ENCODE data around the gene ZNF281. TPM values are rescaled to one million over a fixed set of nuclear protein-coding genes. Genes with fewer than 3 reads are reported as not detected.
A peak's percentile ranks its signal among the peaks of the same experiment; 100 is the strongest.
"Not testable (repeated sequence)": the region's sequence is repeated elsewhere in the genome, so short reads cannot be mapped to it uniquely, and the experiment has no call there.

Gene ZNF281
- total RNA-seq, 1 donor from 2014 or later = 18.2 TPM

DNA sequence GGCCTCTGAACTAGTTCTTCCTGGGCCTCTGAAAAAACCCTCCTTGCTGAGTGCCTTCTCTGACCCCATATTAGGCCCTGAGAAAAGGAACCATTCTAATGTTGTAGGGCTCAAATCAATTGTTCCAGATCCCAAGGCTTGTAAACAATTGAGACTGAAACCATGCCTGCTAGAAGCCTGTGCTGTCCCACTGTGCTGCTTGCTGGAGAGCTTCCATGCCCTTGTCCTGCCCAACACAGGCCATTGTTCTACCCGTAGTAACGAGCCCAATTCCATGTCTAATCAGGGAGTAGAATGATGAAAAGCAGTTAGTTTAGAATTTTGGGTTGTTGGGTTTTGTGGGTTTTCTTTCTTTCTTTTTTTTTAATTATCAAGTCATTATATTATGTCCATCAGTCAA, 47.4 kb downstream of the ZNF281 start:
- ATAC-seq (no peak), DNase-seq (no peak)
- H3K36me3 ChIP-seq = no peaks in the 10 kb centered on the region
- TF ChIP-seq, protein P1, sequence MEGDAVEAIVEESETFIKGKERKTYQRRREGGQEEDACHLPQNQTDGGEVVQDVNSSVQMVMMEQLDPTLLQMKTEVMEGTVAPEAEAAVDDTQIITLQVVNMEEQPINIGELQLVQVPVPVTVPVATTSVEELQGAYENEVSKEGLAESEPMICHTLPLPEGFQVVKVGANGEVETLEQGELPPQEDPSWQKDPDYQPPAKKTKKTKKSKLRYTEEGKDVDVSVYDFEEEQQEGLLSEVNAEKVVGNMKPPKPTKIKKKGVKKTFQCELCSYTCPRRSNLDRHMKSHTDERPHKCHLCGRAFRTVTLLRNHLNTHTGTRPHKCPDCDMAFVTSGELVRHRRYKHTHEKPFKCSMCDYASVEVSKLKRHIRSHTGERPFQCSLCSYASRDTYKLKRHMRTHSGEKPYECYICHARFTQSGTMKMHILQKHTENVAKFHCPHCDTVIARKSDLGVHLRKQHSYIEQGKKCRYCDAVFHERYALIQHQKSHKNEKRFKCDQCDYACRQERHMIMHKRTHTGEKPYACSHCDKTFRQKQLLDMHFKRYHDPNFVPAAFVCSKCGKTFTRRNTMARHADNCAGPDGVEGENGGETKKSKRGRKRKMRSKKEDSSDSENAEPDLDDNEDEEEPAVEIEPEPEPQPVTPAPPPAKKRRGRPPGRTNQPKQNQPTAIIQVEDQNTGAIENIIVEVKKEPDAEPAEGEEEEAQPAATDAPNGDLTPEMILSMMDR (IDR thresholded peaks at IDR 0.05) = no peak
- H3K4me1 ChIP-seq = peaks cover 18% of the 10 kb centered on the region
- H3K27ac ChIP-seq = no peak overlapping the region
- H3K9me3 ChIP-seq = no peaks in the 10 kb centered on the region
- H3K4me3 ChIP-seq = no peak overlapping the region
- no peaks in the 10 kb centered on the region for H3K27me3 ChIP-seq (ENCODE audit: low read depth)
- intact Hi-C loops (cut with DNase I) = no loop called here

DNA sequence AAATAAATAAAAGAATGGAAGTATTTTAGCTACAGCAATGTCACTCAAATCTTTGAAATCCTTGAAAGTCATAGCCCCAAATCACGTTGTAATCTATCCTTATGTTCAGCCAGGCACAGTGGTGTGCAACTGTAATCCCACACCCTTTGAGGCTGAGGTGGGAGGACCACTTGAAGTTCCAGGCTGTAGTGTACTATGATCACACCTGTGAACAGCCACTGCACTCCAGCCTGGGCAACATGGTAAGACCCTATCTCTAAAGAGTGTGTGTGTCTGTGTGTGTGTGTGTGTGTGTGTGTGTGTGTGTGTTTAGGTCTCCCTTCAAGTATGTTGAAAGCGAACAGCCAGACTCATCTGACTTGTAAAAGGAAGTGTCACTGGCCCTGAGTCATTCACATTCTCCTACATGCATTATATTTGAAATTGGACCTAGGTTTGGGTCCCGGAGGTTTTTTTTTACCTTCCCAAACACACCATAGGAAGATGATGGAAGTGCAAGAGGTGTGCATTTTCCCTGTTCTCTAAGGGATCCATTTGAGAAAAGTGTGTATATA, 50.1 kb downstream of the ZNF281 start:
- H3K27ac ChIP-seq = no peak overlapping the region
- H3K4me1 ChIP-seq = peaks cover 20% of the 10 kb centered on the region
- no peak overlapping the region for H3K4me3 ChIP-seq
- H3K9me3 ChIP-seq = no peaks in the 10 kb centered on the region
- intact Hi-C loops (cut with DNase I) = no loop called here
- peak; percentile 51 to 55 for ATAC-seq
- TF ChIP-seq, protein P1 (IDR thresholded peaks at IDR 0.05) = no peak
- H3K27me3 ChIP-seq (ENCODE audit: low read depth) = no peaks in the 10 kb centered on the region
- no peak for DNase-seq
- no peaks in the 10 kb centered on the region for H3K36me3 ChIP-seq

DNA sequence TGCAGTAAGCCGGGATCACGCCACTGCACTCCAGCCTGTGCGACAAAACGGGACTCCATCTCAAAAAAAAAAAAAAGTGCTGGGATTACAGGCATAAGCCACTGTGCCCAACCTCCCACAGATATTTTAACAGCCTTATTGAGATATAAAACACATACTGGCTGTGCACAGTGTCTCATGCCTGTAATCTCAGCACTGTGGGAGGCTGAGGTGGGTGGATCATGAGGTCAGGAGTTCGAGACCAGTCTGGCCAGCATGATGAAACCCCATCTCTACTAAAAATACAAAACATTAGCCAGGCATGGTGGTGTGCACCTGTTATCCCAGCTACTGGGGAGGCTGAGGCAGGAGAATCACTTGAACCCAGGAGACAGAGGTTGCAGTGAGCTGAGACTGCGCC, 51.9 kb downstream of the ZNF281 start:
- H3K9me3 ChIP-seq; H3K27ac ChIP-seq; H3K36me3 ChIP-seq; H3K27me3 ChIP-seq (ENCODE audit: low read depth); ATAC-seq; intact Hi-C loops (cut with DNase I); H3K4me3 ChIP-seq; DNase-seq: not testable (repeated sequence)
- peaks cover 29% of the 10 kb centered on the region for H3K4me1 ChIP-seq

DNA sequence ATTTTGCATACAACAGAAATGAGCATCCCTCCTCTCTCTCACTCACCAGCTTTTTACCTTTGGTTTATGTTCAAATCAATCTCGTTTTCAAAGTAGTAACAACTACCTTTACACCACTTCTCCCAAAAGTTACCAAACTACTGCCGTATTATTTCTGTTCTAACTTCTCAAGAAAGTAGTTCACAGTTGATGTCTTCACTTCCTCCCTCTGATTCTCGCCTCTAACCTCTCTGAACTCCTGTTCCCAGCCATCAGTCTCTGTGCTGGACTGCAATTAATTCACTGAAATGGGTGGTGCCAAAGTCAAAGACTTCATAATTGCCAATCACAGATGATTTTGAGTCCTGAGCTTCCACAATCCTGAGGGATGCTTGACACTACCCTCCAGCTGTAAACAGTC, 54.0 kb downstream of the ZNF281 start:
- peak; percentile 15 to 34 for ATAC-seq
- Histone ChIP-seq H3K36me3 (no peaks in the 10 kb centered on the region), H3K9me3 (no peaks in the 10 kb centered on the region), H3K4me1 (peaks cover 34% of the 10 kb centered on the region), H3K4me3 (no peak overlapping the region), H3K27me3 (ENCODE audit: low read depth) (no peaks in the 10 kb centered on the region), H3K27ac (no peak overlapping the region)
- TF ChIP-seq, protein P1 (IDR thresholded peaks at IDR 0.05) = no peak
- intact Hi-C loops (cut with DNase I) = no loop called here
- DNase-seq = no peak

Other genes starting within 250 kb of the ZNF281 start
- gene KIF14, start 210.7 kb upstream of the ZNF281 start, total RNA-seq = 0.44 TPM

Measured in lower lobe of right lung (tissue), 2 donors.